ENCODE results near the gene CEP68. TPM values are rescaled to one million over a fixed set of nuclear protein-coding genes. Genes with fewer than 3 reads are reported as not detected.

The CEP68 gene
- polyA plus RNA-seq, 2 of the 4 experiments (the other 2 are of a cell fraction) = 6.8 to 9.2 TPM

DNA sequence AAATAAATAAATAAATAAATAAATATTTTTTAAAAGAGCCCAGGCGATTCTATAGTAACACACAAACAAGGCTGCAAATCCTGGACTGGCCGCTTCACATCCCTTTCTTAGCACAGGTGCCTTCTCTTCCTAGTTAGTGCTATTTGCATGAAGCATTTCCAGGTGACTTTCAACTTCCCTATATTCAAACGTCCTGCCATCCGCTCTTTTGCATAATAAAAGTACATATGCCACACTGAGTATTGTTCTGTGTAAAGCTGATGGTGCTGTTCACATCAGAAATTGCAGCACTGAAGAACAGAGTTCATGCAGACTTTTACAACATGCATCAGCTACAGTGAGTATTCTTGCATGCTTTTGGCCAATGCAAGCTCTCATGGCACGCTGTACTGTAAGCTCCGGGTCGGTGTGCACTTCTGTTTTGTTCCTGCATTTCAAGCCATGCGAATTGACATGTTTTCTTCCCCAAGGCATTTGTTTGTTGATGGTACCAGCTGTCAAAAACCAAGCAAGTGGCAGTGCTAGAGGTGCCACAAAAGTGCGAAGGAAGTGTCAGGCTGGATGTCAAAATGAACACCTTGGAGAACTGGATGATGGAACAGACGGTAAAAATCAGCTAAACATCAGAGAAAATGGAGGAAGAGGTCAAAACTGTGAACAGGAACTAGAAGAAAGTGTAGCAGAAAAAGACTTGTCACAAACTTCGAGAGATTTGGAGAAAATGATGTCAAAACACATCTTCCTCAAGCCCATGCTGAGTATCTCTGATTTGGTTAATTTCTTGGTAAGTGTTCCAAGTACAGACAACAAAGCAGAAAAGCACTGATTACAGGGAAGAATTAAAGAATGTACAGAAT is 25.5 kb upstream of the CEP68 start:
- ChIA-PET CTCF (interaction anchor here (0.6 to 11.8 kb wide), 6 partner anchors 9 to 111 kb away, joined by 3 to 177 read pairs (median 4); no protein-coding TSS in a partner anchor), POLR2A (no interaction called here)
- no peak overlapping the region for H3K4me3 ChIP-seq
- whole genome bisulfite sequencing (ENCODE audit: missing lambda C conversion rate) = 75% methylated on average over 11 of the region's 11 CpGs
- peaks cover 19% of the 10 kb centered on the region; the same call in 2 of the 3 replicates for H3K4me1 ChIP-seq
- DNase-seq (ENCODE audit: low read depth in 1 of 2, low spot score in 1 of 2) = no peak
- TF ChIP-seq ZC3H11A (IDR thresholded peaks at IDR 0.05) = peak; percentile 25
- TF ChIP-seq ZNF302 (CRISPR knock-in tag; IDR thresholded peaks at IDR 0.05) = no peak
- no peak for FAIRE-seq
- no peak overlapping the region for H3K27ac ChIP-seq
- no peak overlapping the region for H3K4me2 ChIP-seq
- ATAC-seq = no peak
- no peaks in the 10 kb centered on the region for H3K9me3 ChIP-seq

DNA sequence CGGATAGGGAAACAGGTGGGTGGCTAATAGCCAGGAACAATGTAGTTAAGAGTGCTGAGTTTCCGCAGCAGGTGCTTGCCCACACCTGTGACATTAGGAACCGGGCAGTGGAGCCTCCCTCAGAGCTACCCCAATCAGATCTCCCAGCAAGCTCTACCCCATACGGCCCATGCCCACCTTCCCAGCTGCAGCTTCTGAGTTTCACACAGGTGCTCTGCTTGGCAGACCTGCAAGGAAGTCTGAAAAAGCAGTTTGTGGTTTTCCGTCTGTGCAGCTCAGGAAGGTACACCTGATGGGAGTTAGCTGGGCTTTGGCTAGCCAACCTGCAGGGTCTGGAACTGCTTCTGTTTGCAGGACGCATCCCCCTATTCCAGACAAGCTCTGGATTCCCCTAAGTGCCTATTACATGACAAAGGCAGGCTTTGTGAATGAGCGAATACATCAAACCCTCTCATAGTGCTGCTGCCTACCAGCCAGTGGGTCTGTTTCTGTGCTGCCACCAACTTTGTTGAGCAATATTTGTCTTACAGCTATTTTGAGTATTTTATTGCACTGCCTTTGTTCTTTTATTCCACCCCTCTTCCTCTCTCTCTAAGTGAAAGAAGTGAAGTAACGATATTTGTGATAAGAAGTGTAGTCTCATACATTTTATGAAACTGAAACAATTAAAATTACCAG is 24.7 kb upstream of the CEP68 start:
- H3K9me3 ChIP-seq = no peaks in the 10 kb centered on the region
- H3K4me3 ChIP-seq = no peak overlapping the region
- ATAC-seq (peak; percentile 16 to 35; a peak in 2 of 6 replicates), DNase-seq (ENCODE audit: low read depth in 1 of 2, low spot score in 1 of 2) (no peak), FAIRE-seq (no peak)
- H3K4me2 ChIP-seq = peak overlapping the region; percentile 29; the same call in 1 of the 3 replicates
- H3K4me1 ChIP-seq = peaks cover 12% of the 10 kb centered on the region; the same call in 2 of the 3 replicates
- TF ChIP-seq FOSB (CRISPR knock-in tag; IDR thresholded peaks at IDR 0.05) (no peak), POLR2A (IDR thresholded peaks at IDR 0.05; ENCODE audit: low read length) (no peak), GATA3 (IDR thresholded peaks at IDR 0.05; ENCODE audit: borderline replicate concordance) (no peak), ELK1 (IDR thresholded peaks at IDR 0.05; ENCODE audit: low read depth, low read length) (no peak), MYC (IDR thresholded peaks at IDR 0.05; ENCODE audit: borderline replicate concordance, low read length) (no peak), JUNB (IDR thresholded peaks at IDR 0.05) (no peak), EP300 (IDR thresholded peaks at IDR 0.05) (no peak), ESRRA (IDR thresholded peaks at IDR 0.05; ENCODE audit: borderline replicate concordance, low read length) (no peak), CHD4 (IDR thresholded peaks at IDR 0.05; ENCODE audit: borderline replicate concordance) (no peak), JUN (IDR thresholded peaks at IDR 0.05) (no peak)
- H3K27ac ChIP-seq = no peak overlapping the region
- WGBS (ENCODE audit: missing lambda C conversion rate) = 68% methylated on average over 8 of the region's 8 CpGs
- ChIA-PET CTCF (interaction anchor here (0.6 to 11.8 kb wide), 7 partner anchors 9 to 111 kb away, joined by 3 to 177 read pairs (median 3); no protein-coding TSS in a partner anchor), POLR2A (no interaction called here)

- ATAC-seq = no peak; a peak in 2 of 6 replicates
- H3K9me3 ChIP-seq = no peaks in the 10 kb centered on the region
- peaks cover 12% of the 10 kb centered on the region; the same call in 2 of the 3 replicates for H3K4me1 ChIP-seq
- CTCF ChIA-PET = interaction anchor here (0.6 to 11.8 kb wide), 10 partner anchors 7 to 982 kb away, joined by 3 to 177 read pairs (median 4); no protein-coding TSS in a partner anchor
- POLR2A ChIA-PET = no interaction called here
- H3K27ac ChIP-seq = 0 out of 6 replicates have a peak overlapping the region, but pooled peaks of 1 of the 2 experiments have one; percentile 29
- no peak for TF ChIP-seq ELK1 (IDR thresholded peaks at IDR 0.05; ENCODE audit: low read depth, low read length)
- no peak for TF ChIP-seq FOSB (CRISPR knock-in tag; IDR thresholded peaks at IDR 0.05)
- TF ChIP-seq ZNF302 (CRISPR knock-in tag; IDR thresholded peaks at IDR 0.05) = no peak
- no peak for TF ChIP-seq HOXA7 (CRISPR knock-in tag; IDR thresholded peaks at IDR 0.05)
- TF ChIP-seq, protein P1, sequence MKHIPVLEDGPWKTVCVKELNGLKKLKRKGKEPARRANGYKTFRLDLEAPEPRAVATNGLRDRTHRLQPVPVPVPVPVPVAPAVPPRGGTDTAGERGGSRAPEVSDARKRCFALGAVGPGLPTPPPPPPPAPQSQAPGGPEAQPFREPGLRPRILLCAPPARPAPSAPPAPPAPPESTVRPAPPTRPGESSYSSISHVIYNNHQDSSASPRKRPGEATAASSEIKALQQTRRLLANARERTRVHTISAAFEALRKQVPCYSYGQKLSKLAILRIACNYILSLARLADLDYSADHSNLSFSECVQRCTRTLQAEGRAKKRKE (CRISPR knock-in tag; IDR thresholded peaks at IDR 0.05; ENCODE audit: low read depth) = no peak
- TF ChIP-seq REST (IDR thresholded peaks at IDR 0.05) = no peak
- no peak for TF ChIP-seq SREBF2 (IDR thresholded peaks at IDR 0.05)
- TF ChIP-seq HEYL (CRISPR knock-in tag; IDR thresholded peaks at IDR 0.05) = no peak
- no peak for TF ChIP-seq CBX2 (IDR thresholded peaks at IDR 0.05; ENCODE audit: borderline replicate concordance, low read depth)
- DNase-seq (ENCODE audit: low read depth in 1 of 2, low spot score in 1 of 2) = no peak
- WGBS (ENCODE audit: missing lambda C conversion rate) = 75% methylated on average over 13 of the region's 13 CpGs
- no peak for FAIRE-seq
- no peak overlapping the region for H3K4me3 ChIP-seq
- peak overlapping the region; percentile 29; the same call in 1 of the 3 replicates for H3K4me2 ChIP-seq
Measured at GRCh38 chr2:65032019-65032975, 23.9 kb upstream of the CEP68 start.

Data from A549 (cell line).